ENCODE data around the gene FNDC3B.

DNA sequence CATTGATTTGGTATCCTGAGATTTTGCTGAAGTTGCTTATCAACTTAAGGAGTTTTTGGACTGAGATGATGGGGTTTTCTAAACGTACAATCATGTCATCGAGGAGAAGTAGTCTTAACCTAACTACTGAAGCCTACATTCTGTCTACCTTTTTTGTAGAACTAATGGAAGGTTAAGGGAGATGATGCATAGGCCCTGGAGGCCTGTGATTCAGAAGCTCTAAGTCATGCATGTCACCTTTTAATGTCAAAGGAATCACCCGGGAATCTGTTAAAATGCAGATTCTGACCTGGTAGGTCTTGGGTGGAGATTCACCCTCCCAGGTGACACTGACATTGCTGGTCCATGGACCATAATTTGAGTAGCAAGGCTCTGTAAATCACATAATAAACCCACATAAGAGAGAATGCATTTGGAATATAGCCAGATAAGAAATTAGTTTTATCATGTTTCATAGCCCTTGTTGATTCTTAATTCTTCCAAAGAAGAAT lies 344.0 kb downstream of the FNDC3B start:
- TF ChIP-seq, protein P1, sequence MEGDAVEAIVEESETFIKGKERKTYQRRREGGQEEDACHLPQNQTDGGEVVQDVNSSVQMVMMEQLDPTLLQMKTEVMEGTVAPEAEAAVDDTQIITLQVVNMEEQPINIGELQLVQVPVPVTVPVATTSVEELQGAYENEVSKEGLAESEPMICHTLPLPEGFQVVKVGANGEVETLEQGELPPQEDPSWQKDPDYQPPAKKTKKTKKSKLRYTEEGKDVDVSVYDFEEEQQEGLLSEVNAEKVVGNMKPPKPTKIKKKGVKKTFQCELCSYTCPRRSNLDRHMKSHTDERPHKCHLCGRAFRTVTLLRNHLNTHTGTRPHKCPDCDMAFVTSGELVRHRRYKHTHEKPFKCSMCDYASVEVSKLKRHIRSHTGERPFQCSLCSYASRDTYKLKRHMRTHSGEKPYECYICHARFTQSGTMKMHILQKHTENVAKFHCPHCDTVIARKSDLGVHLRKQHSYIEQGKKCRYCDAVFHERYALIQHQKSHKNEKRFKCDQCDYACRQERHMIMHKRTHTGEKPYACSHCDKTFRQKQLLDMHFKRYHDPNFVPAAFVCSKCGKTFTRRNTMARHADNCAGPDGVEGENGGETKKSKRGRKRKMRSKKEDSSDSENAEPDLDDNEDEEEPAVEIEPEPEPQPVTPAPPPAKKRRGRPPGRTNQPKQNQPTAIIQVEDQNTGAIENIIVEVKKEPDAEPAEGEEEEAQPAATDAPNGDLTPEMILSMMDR (conservative IDR thresholded peaks at IDR 0.05; ENCODE audit: low read length), result no peak
- TF ChIP-seq EZH2phosphoT487 (IDR thresholded peaks at IDR 0.05; ENCODE audit: borderline replicate concordance), result no peak

Measured in Loucy (cell line).